IPS-11a (cell line): ENCODE data around the gene MAPKAP1.
A peak's percentile ranks its signal among the peaks of the same experiment; 100 is the strongest.
"Not testable (repeated sequence)": the region's sequence is repeated elsewhere in the genome, so short reads cannot be mapped to it uniquely, and the experiment has no call there.

Source experiments
- H3K4me3 ChIP-seq: one replicate; pipeline ENCODE4 v1.5.1; 2013; ENCODE audit warnings: low read depth, low read length, control low read depth

The MAPKAP1 gene

DNA sequence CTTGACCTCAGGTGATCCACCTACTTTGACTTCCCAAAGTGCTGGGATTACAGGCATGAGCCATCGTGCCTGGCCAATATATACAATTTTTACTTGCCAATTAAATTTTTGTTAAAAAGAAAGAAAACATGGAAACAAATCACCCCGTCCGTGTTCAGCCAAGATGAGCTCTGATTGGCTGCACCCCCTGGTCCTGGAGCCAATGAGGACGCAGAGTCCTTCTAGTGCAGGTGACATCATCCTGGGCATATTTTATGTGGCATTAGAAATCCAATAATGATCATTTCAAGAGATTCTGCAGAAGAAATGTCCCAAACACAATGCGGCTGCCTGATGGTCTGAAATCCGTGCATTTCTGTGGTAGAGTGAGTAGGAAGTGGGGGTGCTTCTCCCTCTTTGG is 285.8 kb downstream of the MAPKAP1 start:
- H3K4me3 ChIP-seq = no peak overlapping the region

DNA sequence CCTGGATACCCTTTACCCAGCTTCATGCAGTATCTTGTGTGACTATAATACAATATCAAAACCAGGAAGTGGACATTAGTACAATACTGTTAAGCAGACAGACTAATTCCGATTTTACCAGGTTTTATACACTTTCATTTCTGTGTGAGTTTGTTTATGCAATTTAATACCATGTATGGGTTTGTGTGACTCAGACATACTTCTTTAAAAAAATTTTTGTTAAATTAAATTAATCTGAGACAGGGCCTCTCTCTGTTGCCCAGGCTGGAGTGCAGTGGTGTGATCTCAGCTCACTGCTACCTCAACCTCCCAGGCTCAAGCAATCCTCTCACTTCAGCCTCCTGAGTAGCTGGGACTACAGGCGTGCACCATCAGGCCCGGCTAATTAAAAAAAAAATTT is 288.6 kb downstream of the MAPKAP1 start:
- no peak overlapping the region for H3K4me3 ChIP-seq

DNA sequence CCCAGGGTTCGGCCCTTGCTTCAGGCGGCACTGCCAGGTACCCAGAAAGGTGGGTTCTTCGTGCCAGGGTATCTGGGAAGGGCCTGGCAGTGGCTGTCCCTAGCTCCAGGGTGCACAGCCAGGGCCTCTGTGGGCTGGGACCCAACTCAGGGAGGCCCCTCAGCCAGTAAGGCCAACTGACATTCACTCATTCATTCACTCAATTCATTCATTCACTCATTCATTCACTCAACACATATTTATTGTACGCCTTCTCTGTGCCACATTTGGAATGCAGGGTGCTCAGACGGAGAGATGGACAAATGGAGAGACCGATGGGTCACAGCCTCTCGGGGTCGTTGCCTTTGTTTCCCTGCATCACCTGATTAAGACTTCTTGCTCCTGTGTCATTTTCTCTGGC is 290.5 kb downstream of the MAPKAP1 start:
- no peak overlapping the region for H3K4me3 ChIP-seq

DNA sequence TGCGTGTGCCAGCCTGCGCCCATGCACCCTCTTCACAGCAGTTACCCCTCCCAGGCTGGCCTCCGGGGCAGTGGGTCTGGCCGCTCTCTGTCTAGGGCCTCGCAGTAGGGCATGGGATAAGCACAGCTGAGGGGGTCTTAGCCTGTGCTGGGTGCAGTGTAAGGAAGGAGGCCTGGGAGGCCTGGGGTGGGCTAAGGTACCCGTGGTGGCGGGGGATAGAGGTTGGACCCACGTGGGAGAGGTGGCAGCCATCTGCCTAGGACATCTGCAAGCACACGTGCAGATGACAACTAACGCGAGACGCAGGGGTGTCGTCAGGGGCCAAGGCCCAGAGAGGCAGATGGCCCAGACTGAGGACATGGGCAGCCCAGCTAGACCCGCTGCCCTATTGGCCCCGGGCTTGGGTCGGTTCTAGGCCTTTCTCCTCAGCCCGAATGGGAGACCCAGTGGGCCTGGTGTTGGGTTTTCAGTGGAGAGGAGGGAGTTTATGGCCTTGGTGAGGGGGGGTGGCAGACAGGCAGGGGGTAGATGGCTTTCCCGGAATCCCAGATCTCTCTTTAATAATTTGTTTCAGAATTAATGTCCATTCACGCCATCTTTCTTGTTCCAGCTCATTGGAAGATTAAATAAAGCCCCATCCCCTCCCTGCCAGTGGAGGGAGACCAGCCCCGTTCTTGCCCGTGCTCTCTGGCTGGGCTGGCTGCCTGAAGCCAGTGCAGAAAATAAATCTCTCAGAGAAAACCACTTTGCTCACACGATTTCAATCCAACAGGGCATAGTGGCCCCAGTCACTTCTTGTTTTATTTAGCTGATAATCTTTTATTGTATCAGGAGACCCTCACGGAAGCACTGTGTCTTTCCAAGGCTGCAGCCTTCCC is 291.2 kb downstream of the MAPKAP1 start:
- H3K4me3 ChIP-seq = no peak overlapping the region

DNA sequence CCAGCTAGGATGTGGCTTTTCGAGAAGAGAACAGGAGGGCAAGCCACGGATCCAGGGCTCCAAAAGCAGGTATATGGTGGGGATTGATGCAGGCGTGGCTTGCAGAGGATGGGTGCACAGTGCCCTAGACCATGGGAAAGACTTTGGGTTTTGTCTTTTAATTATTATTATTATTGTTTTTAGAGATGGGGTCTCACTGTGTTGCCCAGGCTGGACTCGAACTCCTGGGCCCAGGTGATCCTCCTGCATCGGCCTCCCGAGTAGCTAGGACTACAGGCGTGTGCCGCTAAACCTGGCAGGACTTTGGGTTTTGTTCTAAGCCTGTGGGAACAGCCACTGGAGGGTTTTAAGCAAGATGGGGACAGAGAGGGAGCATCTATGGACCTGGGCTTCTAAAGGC is 293.4 kb downstream of the MAPKAP1 start:
- no peak overlapping the region for H3K4me3 ChIP-seq

DNA sequence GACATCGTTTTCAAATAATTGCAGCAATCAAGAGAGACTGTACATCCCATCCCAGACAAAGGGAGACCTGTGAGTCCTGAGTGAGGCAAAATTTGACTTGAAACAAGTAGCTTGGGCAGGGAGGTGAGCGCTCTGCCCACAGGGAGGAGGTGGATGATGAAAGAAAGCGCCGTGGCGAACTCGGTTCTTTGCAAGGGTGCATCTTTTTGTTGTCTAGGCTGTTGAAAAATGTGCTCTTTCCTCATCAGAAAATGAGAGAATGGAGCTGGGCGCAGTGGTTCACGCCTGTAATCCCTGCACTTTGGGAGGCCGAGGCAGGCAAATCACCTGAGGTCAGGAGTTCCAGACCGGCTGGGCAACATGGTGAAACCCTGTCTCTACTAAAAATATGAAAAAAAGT is 294.8 kb downstream of the MAPKAP1 start:
- no peak overlapping the region for H3K4me3 ChIP-seq

DNA sequence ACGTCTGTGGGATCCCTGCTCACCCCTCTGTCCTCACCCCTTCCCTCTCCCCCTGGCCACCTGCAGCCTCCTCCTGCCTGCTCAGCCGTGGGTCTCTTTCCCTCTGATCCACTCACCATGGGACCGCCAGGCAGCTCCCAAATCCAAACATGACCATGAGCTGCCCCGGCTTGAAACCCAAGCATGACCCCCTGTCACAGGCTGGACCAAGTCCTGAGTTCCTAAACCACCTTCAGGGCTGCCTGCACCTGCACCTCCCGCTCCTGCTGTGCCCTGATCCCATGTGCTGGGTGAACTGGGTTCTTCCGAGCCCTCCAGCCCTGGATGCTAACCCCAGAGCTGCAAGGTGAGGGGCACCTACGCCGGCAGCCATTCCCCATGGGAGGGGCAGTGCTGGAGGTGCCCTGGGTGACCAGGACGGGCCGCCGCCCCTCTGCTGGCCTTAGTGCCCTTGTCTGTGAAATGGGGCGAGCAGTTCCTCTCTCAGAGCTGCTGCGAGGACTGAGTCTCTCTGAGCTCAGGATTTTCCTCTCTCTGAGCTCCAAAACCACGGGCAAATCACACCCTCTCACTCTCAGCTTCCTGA is 295.7 kb downstream of the MAPKAP1 start:
- H3K4me3 ChIP-seq = no peak overlapping the region

DNA sequence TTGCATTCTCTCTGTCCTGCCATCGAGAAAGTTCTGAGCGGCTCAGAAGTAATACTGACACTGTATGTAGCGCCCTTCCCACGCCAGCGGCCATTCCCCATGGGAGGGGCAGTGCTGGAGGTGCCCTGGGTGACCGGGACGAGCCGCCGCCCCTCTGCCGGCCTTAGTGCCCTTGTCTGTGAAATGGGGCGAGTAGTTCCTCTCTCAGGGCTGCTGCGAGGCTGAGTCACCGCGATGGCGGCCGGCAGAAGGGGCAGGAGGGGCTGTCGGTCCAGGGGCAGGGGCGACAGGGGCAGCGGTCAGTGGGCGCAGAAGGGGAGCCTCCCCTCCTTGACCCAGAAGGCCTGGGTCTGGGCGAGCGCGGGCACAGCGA is 296.5 kb downstream of the MAPKAP1 start:
- H3K4me3 ChIP-seq = no peak overlapping the region

DNA sequence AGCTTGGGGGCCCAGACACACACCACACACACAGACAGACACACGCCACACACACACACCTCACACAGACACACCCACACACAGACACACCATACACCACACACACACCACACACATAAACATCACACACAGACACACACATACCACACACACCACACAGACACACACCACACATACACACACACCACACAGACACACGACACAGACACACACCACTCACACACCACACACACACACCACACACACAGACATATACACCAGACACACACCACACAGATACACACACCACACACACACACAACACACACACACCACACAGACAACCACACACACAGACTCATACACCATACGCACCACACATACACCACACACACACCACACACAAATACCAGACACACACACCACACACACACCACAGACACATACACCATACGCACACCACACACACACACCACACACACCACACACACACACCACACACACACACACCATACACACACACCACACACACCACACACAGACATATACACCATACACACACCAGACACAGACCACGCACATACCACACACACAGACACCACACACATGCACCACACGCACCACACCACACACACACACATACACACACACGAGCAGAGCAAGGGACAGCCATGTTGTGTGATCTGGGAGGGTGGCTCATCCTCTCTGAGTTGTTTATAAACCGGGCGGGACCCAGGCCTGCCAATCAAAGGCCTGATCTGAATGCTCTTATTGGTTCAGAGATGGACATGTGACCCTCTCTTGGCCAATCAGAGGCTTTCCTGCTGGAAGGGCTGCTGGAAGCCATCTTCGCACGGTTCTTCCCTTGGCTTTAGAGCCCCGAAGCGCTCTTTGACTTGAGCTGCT is 297.1 kb downstream of the MAPKAP1 start:
- no peak overlapping the region for H3K4me3 ChIP-seq

DNA sequence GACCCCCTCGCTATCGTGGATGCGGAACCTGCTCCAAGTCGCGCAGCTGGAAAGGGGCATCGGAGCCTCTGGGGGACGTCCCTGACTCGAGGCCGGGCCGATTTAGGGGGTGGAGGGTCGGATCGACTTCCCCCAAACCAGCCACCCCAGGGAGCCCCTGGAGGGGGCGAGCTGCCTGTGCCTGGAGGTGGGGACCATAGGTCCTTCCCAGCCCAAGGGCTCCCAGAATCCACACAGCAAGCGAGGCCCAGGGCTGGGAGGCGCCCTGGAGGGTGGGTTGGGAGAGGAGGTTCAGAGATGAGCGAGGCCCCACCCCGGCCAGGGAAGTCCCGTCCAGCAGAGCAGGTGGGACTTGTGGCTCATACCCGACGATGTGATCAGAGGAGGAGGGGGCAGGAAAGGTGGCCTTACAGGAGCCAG is 297.8 kb downstream of the MAPKAP1 start:
- no peak overlapping the region for H3K4me3 ChIP-seq

DNA sequence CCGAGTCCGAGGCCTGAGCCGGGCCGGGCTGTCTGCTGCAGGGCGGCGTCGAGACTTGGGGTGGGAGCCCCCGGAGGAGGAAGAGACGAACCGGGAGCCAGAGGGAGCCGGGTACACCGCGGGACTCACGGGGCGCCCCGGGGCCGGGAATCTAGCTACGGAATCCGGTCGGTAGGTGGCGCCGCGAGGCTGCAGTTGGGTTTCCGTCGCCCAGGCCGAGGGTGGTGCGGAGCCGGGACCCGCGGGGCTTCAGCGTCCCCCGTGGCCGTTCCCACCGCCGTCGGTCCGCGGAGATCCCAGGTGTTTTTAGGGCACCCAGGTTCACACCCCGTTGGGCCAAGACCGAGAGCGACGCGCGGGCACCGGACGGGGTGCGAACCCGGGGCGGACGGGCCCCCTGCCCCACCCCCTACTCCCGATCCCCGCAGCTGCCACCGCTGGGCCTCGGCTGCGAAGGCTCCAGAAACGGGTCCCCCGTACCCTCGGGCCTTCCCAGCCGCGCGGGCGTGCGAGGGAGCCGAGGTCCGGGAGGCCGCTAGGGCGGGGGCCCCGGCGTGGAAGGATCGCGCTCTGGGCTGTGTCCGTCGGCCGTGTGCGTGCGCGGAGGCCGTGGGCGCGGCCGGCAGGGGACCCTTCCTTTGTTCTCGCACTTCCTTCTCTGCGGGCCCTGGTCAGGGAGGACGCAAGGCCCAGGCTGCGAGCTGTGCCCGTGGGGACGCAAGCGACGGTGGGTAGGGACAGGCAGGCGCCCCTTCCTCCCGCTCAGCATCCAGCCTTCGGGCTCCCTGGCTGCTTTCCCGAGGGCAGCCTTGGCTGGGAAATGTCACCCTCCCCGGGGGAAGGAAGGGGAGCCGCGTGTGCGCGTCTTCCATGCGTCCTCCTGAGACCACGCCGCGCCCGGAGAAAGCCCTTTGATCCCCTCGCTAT is 298.8 kb downstream of the MAPKAP1 start:
- peak overlapping the region; percentile 57 for H3K4me3 ChIP-seq

DNA sequence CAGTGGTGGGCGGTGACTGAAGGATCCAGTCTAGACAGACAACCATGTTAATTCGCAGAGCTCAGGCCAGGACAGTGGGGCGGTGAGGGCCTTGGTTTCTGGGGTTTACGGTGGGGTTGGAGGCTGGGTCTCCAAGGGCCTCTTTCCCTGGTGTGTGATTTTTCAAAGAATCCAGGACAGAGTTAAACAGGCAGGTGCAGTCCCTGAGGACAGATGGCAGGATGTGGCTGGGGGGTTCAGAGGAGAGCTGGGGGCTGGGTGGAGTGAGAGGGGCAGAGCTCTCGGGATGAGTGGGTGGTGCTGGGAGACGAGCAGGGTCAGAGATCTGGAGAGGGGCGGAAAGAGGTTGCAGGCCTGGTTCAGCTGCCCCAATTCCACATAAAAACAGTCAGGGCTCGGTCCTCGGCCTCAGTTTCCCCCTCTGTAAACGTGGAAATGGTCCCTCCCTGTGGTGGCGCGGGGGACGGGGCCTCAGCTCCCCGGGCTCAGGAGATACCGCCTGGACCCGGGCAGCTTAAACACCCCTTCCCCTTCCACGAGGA is 299.5 kb downstream of the MAPKAP1 start:
- H3K4me3 ChIP-seq = peak overlapping the region; percentile 57

DNA sequence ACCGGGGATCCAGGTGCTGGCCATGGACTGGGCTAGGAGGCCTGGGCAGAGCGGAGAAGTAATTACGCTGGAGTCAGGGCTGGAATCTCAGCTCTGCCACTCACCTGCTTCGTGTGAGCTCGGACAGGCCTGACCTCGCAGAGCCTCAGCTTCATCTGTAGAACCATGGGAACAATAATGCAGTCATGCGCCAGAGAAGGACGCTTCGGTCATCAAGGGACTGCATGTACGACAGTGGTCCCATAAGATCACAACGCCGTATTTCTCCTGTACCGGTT is 300.3 kb downstream of the MAPKAP1 start:
- no peak overlapping the region for H3K4me3 ChIP-seq

DNA sequence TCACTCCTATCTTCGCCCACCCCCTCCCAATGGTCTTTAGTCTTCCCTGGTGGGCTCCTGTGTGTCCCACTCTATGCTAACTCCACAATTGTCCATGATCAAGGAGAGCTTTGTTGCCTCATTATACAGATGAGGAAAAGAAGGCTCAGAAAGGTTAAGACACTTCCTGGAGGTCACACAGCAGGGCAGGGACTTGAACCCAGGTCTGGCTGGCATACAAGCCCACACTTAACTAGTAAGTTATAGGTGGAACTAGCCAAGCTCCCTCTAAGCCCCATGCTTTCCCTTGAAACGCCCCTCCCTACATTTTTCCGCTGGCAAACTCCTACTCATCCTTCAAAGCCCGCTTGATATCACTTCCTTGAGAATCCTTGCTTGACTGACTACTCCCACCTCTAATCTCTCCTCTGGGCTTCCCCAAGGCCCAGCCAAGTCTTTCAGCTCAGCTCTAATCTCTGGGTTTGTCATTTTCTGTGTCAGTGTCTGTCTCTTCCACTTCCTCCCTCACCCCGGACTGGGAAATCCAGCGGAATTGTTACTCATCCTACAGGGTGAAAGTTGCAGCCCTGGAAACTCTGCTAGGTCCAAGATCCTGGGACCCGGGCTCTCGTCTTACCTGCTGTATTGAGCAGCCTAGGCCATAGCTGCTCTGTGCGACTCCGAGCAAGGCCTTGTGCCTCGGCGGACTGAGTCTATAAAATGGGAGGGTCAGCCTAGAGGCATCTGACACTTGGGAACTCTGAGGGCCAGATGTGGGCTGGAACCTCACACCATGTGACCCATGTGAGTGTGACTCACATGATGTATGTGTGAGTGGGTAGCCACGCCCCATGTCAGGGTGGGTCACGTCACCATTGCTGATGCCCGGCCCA is 300.8 kb downstream of the MAPKAP1 start:
- no peak overlapping the region for H3K4me3 ChIP-seq

DNA sequence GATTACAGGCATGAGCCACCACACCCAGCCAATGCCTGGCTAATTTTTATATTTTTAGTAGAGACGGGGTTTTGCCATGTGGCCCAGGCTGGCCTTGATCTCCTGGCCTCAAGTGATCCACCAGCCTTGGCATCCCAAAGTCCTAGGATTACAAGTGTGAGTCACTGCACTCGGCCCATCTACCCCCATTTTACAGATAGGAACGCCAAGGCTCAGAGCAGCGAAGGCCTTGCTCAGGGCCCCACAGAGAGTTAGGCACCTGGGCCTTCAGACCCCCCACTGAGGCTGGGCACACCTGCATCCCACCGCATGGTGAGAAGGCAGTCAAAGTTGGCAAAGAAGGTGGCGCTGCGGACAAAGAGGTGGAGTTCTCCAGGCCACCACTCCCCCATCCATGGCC is 302.3 kb downstream of the MAPKAP1 start:
- H3K4me3 ChIP-seq = no peak overlapping the region

DNA sequence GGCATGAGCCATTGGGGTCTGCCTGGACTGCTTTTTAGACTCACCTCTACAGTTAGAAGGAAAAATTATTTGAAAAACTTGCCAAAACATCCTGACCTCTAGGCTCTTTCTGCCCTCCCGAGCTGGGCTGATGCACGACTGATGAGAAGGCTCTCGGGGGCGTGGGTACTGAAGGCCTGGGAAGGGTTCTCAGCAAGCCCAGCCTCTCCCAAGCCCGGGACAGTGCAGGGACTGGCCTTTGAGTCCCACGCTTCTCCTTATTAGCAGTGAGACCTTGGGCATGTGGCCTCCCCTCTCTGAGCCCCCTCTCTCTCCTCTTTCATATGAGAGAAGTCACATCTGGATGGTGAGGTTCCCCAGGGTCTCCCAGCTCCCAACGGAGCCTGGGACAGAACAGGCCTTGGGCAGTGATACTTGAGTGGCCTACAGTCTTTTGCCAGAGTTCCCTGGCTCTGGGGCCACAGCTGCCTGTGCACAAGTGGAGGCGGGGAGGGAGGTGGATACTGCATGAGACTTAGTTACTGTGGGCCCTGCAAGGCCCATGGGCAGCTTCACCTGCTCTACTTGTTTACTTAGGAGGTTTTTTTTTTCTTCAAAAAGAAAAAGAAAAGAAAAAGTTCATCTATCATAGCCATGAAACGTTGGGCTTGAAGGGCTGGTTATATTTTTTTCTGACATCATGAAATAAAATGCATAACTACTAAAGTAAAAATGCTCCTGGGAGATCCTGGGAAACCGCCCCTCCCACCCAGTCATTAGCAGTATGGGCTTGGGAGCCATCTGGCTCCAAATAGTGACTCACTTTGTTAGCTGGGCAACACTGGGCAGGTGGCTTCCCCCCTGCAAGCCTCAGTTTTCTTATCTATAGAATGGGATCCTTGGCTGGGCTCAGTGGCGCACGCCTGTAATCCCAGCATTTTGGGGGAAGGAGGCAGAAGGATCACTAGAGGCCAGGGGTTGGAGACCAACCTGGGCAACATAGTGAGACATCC is 306.0 kb downstream of the MAPKAP1 start:
- no peak overlapping the region for H3K4me3 ChIP-seq

DNA sequence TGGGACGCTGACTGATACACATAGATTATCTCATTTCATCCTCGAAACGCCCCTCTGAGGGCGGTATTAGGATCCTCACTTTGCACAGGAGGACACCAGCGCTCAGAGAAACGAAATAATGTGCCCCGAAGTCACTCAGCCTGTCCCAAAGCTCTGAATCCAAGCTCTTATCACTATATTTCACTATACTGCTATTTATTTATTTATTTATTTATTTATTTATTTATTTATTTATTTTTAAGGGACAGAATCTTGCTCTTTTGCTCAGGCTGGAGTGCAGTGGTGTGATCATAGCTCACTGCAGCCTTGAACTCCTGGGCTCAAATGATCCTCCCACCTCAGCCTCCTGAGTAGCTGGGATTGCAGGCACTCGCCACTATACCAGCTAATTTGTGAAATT is 306.8 kb downstream of the MAPKAP1 start:
- not testable (repeated sequence) for H3K4me3 ChIP-seq

DNA sequence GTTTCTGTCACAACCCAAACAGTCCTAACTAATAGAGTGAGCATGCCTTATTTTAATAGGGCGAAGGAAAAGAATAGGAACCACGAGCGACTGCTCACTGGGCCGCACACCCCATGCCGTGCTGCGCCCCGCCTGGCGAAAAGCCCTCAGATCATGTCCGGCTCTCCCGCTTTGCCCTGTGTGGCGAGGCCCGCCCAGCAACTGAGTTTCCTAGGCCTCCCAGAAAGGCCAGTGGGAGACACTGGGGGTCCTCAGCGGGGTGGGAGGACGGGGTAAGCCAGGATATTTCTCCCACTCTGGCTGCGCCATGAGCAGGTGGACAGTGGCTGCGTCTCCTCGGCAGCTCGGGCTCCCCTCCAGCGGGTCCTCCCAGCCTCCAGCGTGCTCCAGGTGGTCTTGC is 307.3 kb downstream of the MAPKAP1 start:
- no peak overlapping the region for H3K4me3 ChIP-seq
